ENCODE results near the gene SRSF10.
"Not testable (repeated sequence)": the region's sequence is repeated elsewhere in the genome, so short reads cannot be mapped to it uniquely, and the experiment has no call there.

Gene SRSF10

GRCh38 chr1:24010650-24011049 lies 30.5 kb upstream of the SRSF10 start:
- Histone ChIP-seq H3K27me3 (ENCODE audit: control insufficient read depth, insufficient read depth, low read length) (no peaks in the 10 kb centered on the region), H3K27ac (ENCODE audit: low read depth, low read length) (no peak overlapping the region), H3K4me3 (ENCODE audit: low read depth, low read length) (no peak overlapping the region), H3K4me1 (ENCODE audit: control insufficient read depth, insufficient read depth, low read length) (peaks cover 11% of the 10 kb centered on the region), H3K9ac (ENCODE audit: low read length) (no peak overlapping the region), H3K36me3 (ENCODE audit: control insufficient read depth, insufficient read depth, low read length) (no peaks in the 10 kb centered on the region), H3K9me3 (ENCODE audit: control insufficient read depth, insufficient read depth, low read depth, low read length) (no peaks in the 10 kb centered on the region)

GRCh38 chr1:24009406-24009805 lies 29.3 kb upstream of the SRSF10 start:
- H3K27me3 ChIP-seq (ENCODE audit: control insufficient read depth, insufficient read depth, low read length), result no peaks in the 10 kb centered on the region
- H3K27ac ChIP-seq (ENCODE audit: low read depth, low read length), result no peak overlapping the region
- peaks cover 11% of the 10 kb centered on the region for H3K4me1 ChIP-seq (ENCODE audit: control insufficient read depth, insufficient read depth, low read length)
- H3K4me3 ChIP-seq (ENCODE audit: low read depth, low read length), result no peak overlapping the region
- H3K36me3 ChIP-seq (ENCODE audit: control insufficient read depth, insufficient read depth, low read length), result no peaks in the 10 kb centered on the region
- no peak overlapping the region for H3K9ac ChIP-seq (ENCODE audit: low read length)
- no peaks in the 10 kb centered on the region for H3K9me3 ChIP-seq (ENCODE audit: control insufficient read depth, insufficient read depth, low read depth, low read length)

- not testable (repeated sequence) for H3K9ac ChIP-seq (ENCODE audit: low read length); H3K27ac ChIP-seq (ENCODE audit: low read depth, low read length); H3K36me3 ChIP-seq (ENCODE audit: control insufficient read depth, insufficient read depth, low read length); H3K4me3 ChIP-seq (ENCODE audit: low read depth, low read length); H3K27me3 ChIP-seq (ENCODE audit: control insufficient read depth, insufficient read depth, low read length); H3K9me3 ChIP-seq (ENCODE audit: control insufficient read depth, insufficient read depth, low read depth, low read length)
- peaks cover 18% of the 10 kb centered on the region for H3K4me1 ChIP-seq (ENCODE audit: control insufficient read depth, insufficient read depth, low read length)
These were observed 28.6 kb upstream of the SRSF10 start for GRCh38 chr1:24008574-24009184.

GRCh38 chr1:24007079-24007478 lies 27.0 kb upstream of the SRSF10 start:
- Histone ChIP-seq H3K9me3 (ENCODE audit: control insufficient read depth, insufficient read depth, low read depth, low read length) (no peaks in the 10 kb centered on the region), H3K4me3 (ENCODE audit: low read depth, low read length) (no peak overlapping the region), H3K36me3 (ENCODE audit: control insufficient read depth, insufficient read depth, low read length) (no peaks in the 10 kb centered on the region), H3K9ac (ENCODE audit: low read length) (no peak overlapping the region), H3K4me1 (ENCODE audit: control insufficient read depth, insufficient read depth, low read length) (peaks cover 32% of the 10 kb centered on the region), H3K27me3 (ENCODE audit: control insufficient read depth, insufficient read depth, low read length) (no peaks in the 10 kb centered on the region), H3K27ac (ENCODE audit: low read depth, low read length) (no peak overlapping the region)

- Histone ChIP-seq H3K9me3 (ENCODE audit: control insufficient read depth, insufficient read depth, low read depth, low read length) (no peaks in the 10 kb centered on the region), H3K27ac (ENCODE audit: low read depth, low read length) (no peak overlapping the region), H3K9ac (ENCODE audit: low read length) (no peak overlapping the region), H3K27me3 (ENCODE audit: control insufficient read depth, insufficient read depth, low read length) (no peaks in the 10 kb centered on the region), H3K36me3 (ENCODE audit: control insufficient read depth, insufficient read depth, low read length) (no peaks in the 10 kb centered on the region), H3K4me3 (ENCODE audit: low read depth, low read length) (no peak overlapping the region), H3K4me1 (ENCODE audit: control insufficient read depth, insufficient read depth, low read length) (peaks cover 30% of the 10 kb centered on the region)
These were observed 25.0 kb upstream of the SRSF10 start for GRCh38 chr1:24005163-24005562.

GRCh38 chr1:24004132-24004531 lies 24.0 kb upstream of the SRSF10 start:
- H3K27me3 ChIP-seq (ENCODE audit: control insufficient read depth, insufficient read depth, low read length), result no peaks in the 10 kb centered on the region
- peaks cover 21% of the 10 kb centered on the region for H3K4me1 ChIP-seq (ENCODE audit: control insufficient read depth, insufficient read depth, low read length)
- peak overlapping the region; percentile 54; the same call in 1 of the 2 replicates for H3K27ac ChIP-seq (ENCODE audit: low read depth, low read length)
- no peak overlapping the region for H3K4me3 ChIP-seq (ENCODE audit: low read depth, low read length)
- no peaks in the 10 kb centered on the region for H3K36me3 ChIP-seq (ENCODE audit: control insufficient read depth, insufficient read depth, low read length)
- no peak overlapping the region for H3K9ac ChIP-seq (ENCODE audit: low read length)
- H3K9me3 ChIP-seq (ENCODE audit: control insufficient read depth, insufficient read depth, low read depth, low read length), result no peaks in the 10 kb centered on the region

- Histone ChIP-seq H3K36me3 (ENCODE audit: control insufficient read depth, insufficient read depth, low read length) (no peaks in the 10 kb centered on the region), H3K4me1 (ENCODE audit: control insufficient read depth, insufficient read depth, low read length) (peaks cover 21% of the 10 kb centered on the region), H3K9ac (ENCODE audit: low read length) (peak overlapping the region; percentile 11), H3K9me3 (ENCODE audit: control insufficient read depth, insufficient read depth, low read depth, low read length) (no peaks in the 10 kb centered on the region), H3K27me3 (ENCODE audit: control insufficient read depth, insufficient read depth, low read length) (no peaks in the 10 kb centered on the region), H3K27ac (ENCODE audit: low read depth, low read length) (peak overlapping the region; percentile 54), H3K4me3 (ENCODE audit: low read depth, low read length) (no peak overlapping the region)
These were observed 23.3 kb upstream of the SRSF10 start for GRCh38 chr1:24003331-24003972.

GRCh38 chr1:24002695-24003094 lies 22.6 kb upstream of the SRSF10 start:
- H3K36me3 ChIP-seq (ENCODE audit: control insufficient read depth, insufficient read depth, low read length), result no peaks in the 10 kb centered on the region
- no peaks in the 10 kb centered on the region for H3K9me3 ChIP-seq (ENCODE audit: control insufficient read depth, insufficient read depth, low read depth, low read length)
- no peaks in the 10 kb centered on the region for H3K27me3 ChIP-seq (ENCODE audit: control insufficient read depth, insufficient read depth, low read length)
- H3K27ac ChIP-seq (ENCODE audit: low read depth, low read length), result peak overlapping the region; percentile 54; the same call in 1 of the 2 replicates
- no peak overlapping the region for H3K9ac ChIP-seq (ENCODE audit: low read length)
- peaks cover 21% of the 10 kb centered on the region for H3K4me1 ChIP-seq (ENCODE audit: control insufficient read depth, insufficient read depth, low read length)
- H3K4me3 ChIP-seq (ENCODE audit: low read depth, low read length), result peak overlapping the region; percentile 22; the same call in 1 of the 2 replicates

- H3K9ac ChIP-seq (ENCODE audit: low read length), result no peak overlapping the region
- H3K27me3 ChIP-seq (ENCODE audit: control insufficient read depth, insufficient read depth, low read length), result no peaks in the 10 kb centered on the region
- H3K9me3 ChIP-seq (ENCODE audit: control insufficient read depth, insufficient read depth, low read depth, low read length), result peaks cover 3% of the 10 kb centered on the region; the same call in 1 of the 2 replicates
- H3K36me3 ChIP-seq (ENCODE audit: control insufficient read depth, insufficient read depth, low read length), result no peaks in the 10 kb centered on the region
- peaks cover 20% of the 10 kb centered on the region for H3K4me1 ChIP-seq (ENCODE audit: control insufficient read depth, insufficient read depth, low read length)
- no peak overlapping the region for H3K27ac ChIP-seq (ENCODE audit: low read depth, low read length)
- H3K4me3 ChIP-seq (ENCODE audit: low read depth, low read length), result no peak overlapping the region
These were observed 19.1 kb upstream of the SRSF10 start for GRCh38 chr1:23999156-23999671.

GRCh38 chr1:23997812-23998211 lies 17.7 kb upstream of the SRSF10 start:
- Histone ChIP-seq H3K4me3 (ENCODE audit: low read depth, low read length) (no peak overlapping the region), H3K9me3 (ENCODE audit: control insufficient read depth, insufficient read depth, low read depth, low read length) (peaks cover 3% of the 10 kb centered on the region; the same call in 1 of the 2 replicates), H3K36me3 (ENCODE audit: control insufficient read depth, insufficient read depth, low read length) (no peaks in the 10 kb centered on the region), H3K27me3 (ENCODE audit: control insufficient read depth, insufficient read depth, low read length) (no peaks in the 10 kb centered on the region), H3K9ac (ENCODE audit: low read length) (no peak overlapping the region), H3K27ac (ENCODE audit: low read depth, low read length) (no peak overlapping the region), H3K4me1 (ENCODE audit: control insufficient read depth, insufficient read depth, low read length) (peaks cover 6% of the 10 kb centered on the region)

GRCh38 chr1:23996700-23997229 lies 16.6 kb upstream of the SRSF10 start:
- Histone ChIP-seq H3K4me3 (ENCODE audit: low read depth, low read length) (no peak overlapping the region), H3K9ac (ENCODE audit: low read length) (no peak overlapping the region), H3K36me3 (ENCODE audit: control insufficient read depth, insufficient read depth, low read length) (no peaks in the 10 kb centered on the region), H3K27ac (ENCODE audit: low read depth, low read length) (no peak overlapping the region), H3K9me3 (ENCODE audit: control insufficient read depth, insufficient read depth, low read depth, low read length) (peaks cover 3% of the 10 kb centered on the region; the same call in 1 of the 2 replicates), H3K27me3 (ENCODE audit: control insufficient read depth, insufficient read depth, low read length) (no peaks in the 10 kb centered on the region), H3K4me1 (ENCODE audit: control insufficient read depth, insufficient read depth, low read length) (no peaks in the 10 kb centered on the region)

Data from HUES6 (cell line).